Activated CD4-positive, alpha-beta T cell treated with anti-CD3 and anti-CD28 coated beads, Interleukin-2, Interleukin-6, amounts not matched to agents 100 ng/mL and 50 ng/mL, durations not matched to agents 16 hours and 8 hours (primary cell): ENCODE data around the gene OR51E1.

ENCODE experiments used
- DNase-seq: peaks from one replicate; pipeline ENCODE4 v3.0.0-alpha.2; 2020

Gene OR51E1

GRCh38 chr11:4654635-4655369, 11.0 kb downstream of the OR51E1 start:
- no peak for DNase-seq

GRCh38 chr11:4658629-4659445, 15.1 kb downstream of the OR51E1 start:
- DNase-seq, result no peak

- DNase-seq, result no peak
Measured at GRCh38 chr11:4662876-4663275, 19.1 kb downstream of the OR51E1 start.

GRCh38 chr11:4664183-4664582, 20.4 kb downstream of the OR51E1 start:
- no peak for DNase-seq

- DNase-seq, result no peak
Measured at GRCh38 chr11:4664786-4665185, 21.0 kb downstream of the OR51E1 start.

GRCh38 chr11:4665424-4665823, 21.6 kb downstream of the OR51E1 start:
- DNase-seq, result no peak

GRCh38 chr11:4671741-4672140, 28.0 kb downstream of the OR51E1 start:
- DNase-seq, result no peak

- no peak for DNase-seq
Measured at GRCh38 chr11:4672470-4672869, 28.7 kb downstream of the OR51E1 start.

- no peak for DNase-seq
Measured at GRCh38 chr11:4673781-4674180, 30.0 kb downstream of the OR51E1 start.

- DNase-seq, result no peak
Measured at GRCh38 chr11:4677948-4678347, 34.2 kb downstream of the OR51E1 start.

- DNase-seq, result no peak
Measured at GRCh38 chr11:4680341-4680740, 36.6 kb downstream of the OR51E1 start.

GRCh38 chr11:4682623-4683419, 39.0 kb downstream of the OR51E1 start:
- no peak for DNase-seq

- no peak for DNase-seq
Measured at GRCh38 chr11:4684631-4685285, 41.0 kb downstream of the OR51E1 start.

GRCh38 chr11:4695442-4695841, 51.7 kb downstream of the OR51E1 start:
- DNase-seq, result no peak

- no peak for DNase-seq
Measured at GRCh38 chr11:4697585-4697984, 53.8 kb downstream of the OR51E1 start, which contains the start of gene OR51E2. Gene OR51E2 (minus strand): TSS chr11:4697853. CDS start chr11:4682711, 15,142 bp downstream.

GRCh38 chr11:4699697-4700435, 56.1 kb downstream of the OR51E1 start:
- peak; percentile 70 for DNase-seq

GRCh38 chr11:4700436-4700820, 56.6 kb downstream of the OR51E1 start:
- DNase-seq, result no peak

- DNase-seq, result no peak
Measured at GRCh38 chr11:4704054-4704789, 60.4 kb downstream of the OR51E1 start, which contains the start of gene MMP26. Gene MMP26 (plus strand): TSS chr11:4704784.

- no peak for DNase-seq
Measured at GRCh38 chr11:4704790-4705334, 61.1 kb downstream of the OR51E1 start.
